ENCODE results near the gene NEDD9.
A peak's percentile ranks its signal among the peaks of the same experiment; 100 is the strongest.

Gene NEDD9

GRCh38 chr6:11171952-11172351 is 60.5 kb downstream of the NEDD9 start:
- no peak for ATAC-seq
- TF ChIP-seq RARB (CRISPR knock-in tag; IDR thresholded peaks at IDR 0.05) (no peak), BACH2 (CRISPR knock-in tag; IDR thresholded peaks at IDR 0.05; ENCODE audit: borderline replicate concordance) (no peak), CSDC2 (CRISPR knock-in tag; IDR thresholded peaks at IDR 0.05) (no peak), ZFP3 (CRISPR knock-in tag; IDR thresholded peaks at IDR 0.05) (no peak), CREB5 (CRISPR knock-in tag; IDR thresholded peaks at IDR 0.05; ENCODE audit: low read depth) (no peak), PATZ1 (CRISPR knock-in tag; IDR thresholded peaks at IDR 0.05; ENCODE audit: borderline replicate concordance) (no peak), CSRNP3 (CRISPR knock-in tag; IDR thresholded peaks at IDR 0.05) (no peak), ZFP30 (CRISPR knock-in tag; IDR thresholded peaks at IDR 0.05) (no peak), ZNF70 (CRISPR knock-in tag; IDR thresholded peaks at IDR 0.05) (no peak), ZNF565 (CRISPR knock-in tag; conservative IDR thresholded peaks at IDR 0.05; ENCODE audit: low read depth) (no peak), TSHZ2 (CRISPR knock-in tag; IDR thresholded peaks at IDR 0.05) (no peak), SNAI2 (CRISPR knock-in tag; IDR thresholded peaks at IDR 0.05) (no peak), ISL1 (CRISPR knock-in tag; IDR thresholded peaks at IDR 0.05) (no peak), OSR1 (CRISPR knock-in tag; IDR thresholded peaks at IDR 0.05) (no peak), ESRRG (CRISPR knock-in tag; IDR thresholded peaks at IDR 0.05) (no peak)

GRCh38 chr6:11168091-11168635 is 64.3 kb downstream of the NEDD9 start:
- ATAC-seq: peak; percentile 78
- TF ChIP-seq ZFP3 (CRISPR knock-in tag; IDR thresholded peaks at IDR 0.05): no peak
- peak; percentile 60; the same call in 1 of the 2 replicates for TF ChIP-seq ISL1 (CRISPR knock-in tag; IDR thresholded peaks at IDR 0.05)

- no peak for ATAC-seq
- no peak for TF ChIP-seq CREB5 (CRISPR knock-in tag; IDR thresholded peaks at IDR 0.05; ENCODE audit: low read depth)
- TF ChIP-seq PATZ1 (CRISPR knock-in tag; IDR thresholded peaks at IDR 0.05; ENCODE audit: borderline replicate concordance): no peak
- no peak for TF ChIP-seq POU6F1 (CRISPR knock-in tag; IDR thresholded peaks at IDR 0.05; ENCODE audit: borderline replicate concordance, low read depth)
- no peak for TF ChIP-seq TOX (CRISPR knock-in tag; IDR thresholded peaks at IDR 0.05; ENCODE audit: borderline replicate concordance)
- TF ChIP-seq ZC3H10 (CRISPR knock-in tag; IDR thresholded peaks at IDR 0.05): no peak
- TF ChIP-seq CSDC2 (CRISPR knock-in tag; IDR thresholded peaks at IDR 0.05): no peak
- no peak for TF ChIP-seq SNAI2 (CRISPR knock-in tag; IDR thresholded peaks at IDR 0.05)
- no peak for TF ChIP-seq OSR1 (CRISPR knock-in tag; IDR thresholded peaks at IDR 0.05)
- no peak for TF ChIP-seq ESRRG (CRISPR knock-in tag; IDR thresholded peaks at IDR 0.05)
- TF ChIP-seq ZNF70 (CRISPR knock-in tag; IDR thresholded peaks at IDR 0.05): no peak
- TF ChIP-seq TSHZ2 (CRISPR knock-in tag; IDR thresholded peaks at IDR 0.05): no peak
- no peak for TF ChIP-seq TCF4 (CRISPR knock-in tag; IDR thresholded peaks at IDR 0.05; ENCODE audit: borderline replicate concordance)
- TF ChIP-seq ISL1 (CRISPR knock-in tag; IDR thresholded peaks at IDR 0.05): no peak
Measured at GRCh38 chr6:11166948-11167347, 65.5 kb downstream of the NEDD9 start.

All from SK-N-SH treated with all-trans-retinoic acid at 6 μM for 48 hours (cell line).